Neural progenitor cell (in vitro differentiated cells): ENCODE measurements around the gene TBC1D4.

Experiments
- CTCF ChIP-seq: fragments of 200-600 bp; sonication (generic); IDR thresholded peaks from 2 replicates; pipeline ENCODE4 v1.5.1; 2017; ENCODE audit warnings: antibody characterized with exemption, mild to moderate bottlenecking
- EZH2 ChIP-seq: fragments of 200-600 bp; sonication (generic); IDR thresholded peaks from 2 replicates; pipeline ENCODE4 v1.6.1; 2017; ENCODE audit warnings: antibody characterized with exemption, mild to moderate bottlenecking, moderate library complexity

DNA sequence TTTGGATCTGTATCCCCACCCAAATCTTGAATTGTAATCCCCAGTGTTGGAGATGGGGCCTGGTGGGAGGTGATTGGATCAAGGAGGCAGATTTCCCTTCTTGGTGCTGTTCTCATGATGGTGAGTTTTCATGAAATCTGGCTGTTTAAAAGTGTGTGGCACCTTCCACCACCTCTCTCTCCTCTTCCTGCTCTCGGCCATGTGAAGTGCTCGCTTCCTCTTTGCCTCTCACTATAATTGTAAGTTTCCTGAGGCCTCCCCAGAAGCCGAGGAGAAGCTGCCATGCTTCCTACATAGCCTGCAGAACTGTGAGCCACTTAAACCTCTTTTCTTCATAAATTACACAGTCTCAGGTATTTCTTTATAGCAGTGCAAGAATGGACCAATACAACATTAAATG is 40.0 kb upstream of the TBC1D4 start:
- no peak for TF ChIP-seq EZH2
- TF ChIP-seq CTCF, result no peak
